Hematopoietic multipotent progenitor cell treated with erythropoietin and hydrocortisone succinate and interleukin-3 and kit ligand, for 17 days (in vitro differentiated cells): ENCODE measurements around the gene CLIC3.

ENCODE experiments used
- DNase-seq: peaks from one replicate; pipeline ENCODE4 v3.0.0-alpha.2; 2015; ENCODE audit warnings: low spot score

The CLIC3 gene

GRCh38 chr9:137000177-137000930, 4.0 kb upstream of the CLIC3 start:
- no peak for DNase-seq

GRCh38 chr9:136997830-136998234, 1.5 kb upstream of the CLIC3 start:
- no peak for DNase-seq

GRCh38 chr9:136997371-136997770, 1.0 kb upstream of the CLIC3 start:
- DNase-seq: no peak

- DNase-seq: no peak
These were observed 526 bp downstream of the CLIC3 start for GRCh38 chr9:136995772-136996311.

GRCh38 chr9:136995362-136995761, 1.0 kb downstream of the CLIC3 start:
- DNase-seq: no peak

GRCh38 chr9:136994888-136995230, 1.5 kb downstream of the CLIC3 start:
- no peak for DNase-seq

- no peak for DNase-seq
These were observed 2.0 kb downstream of the CLIC3 start for GRCh38 chr9:136994180-136994887.

- DNase-seq: no peak
These were observed 3.5 kb downstream of the CLIC3 start for GRCh38 chr9:136992819-136993369.

GRCh38 chr9:136991993-136992818, 4.2 kb downstream of the CLIC3 start, which contains the start of gene PAXX:
PAXX (plus strand) TSS chr9:136992422; CDS start chr9:136992444, 22 bp downstream.
- peak; percentile 77 for DNase-seq

- no peak for DNase-seq
These were observed 6.0 kb downstream of the CLIC3 start for GRCh38 chr9:136990242-136990911.

GRCh38 chr9:136988872-136989271, 7.5 kb downstream of the CLIC3 start:
- DNase-seq: no peak

- no peak for DNase-seq
These were observed 10.5 kb downstream of the CLIC3 start for GRCh38 chr9:136985853-136986252.

- no peak for DNase-seq
These were observed 11.3 kb downstream of the CLIC3 start for GRCh38 chr9:136985027-136985602.

- DNase-seq: no peak
These were observed 11.8 kb downstream of the CLIC3 start for GRCh38 chr9:136984464-136985026.

- no peak for DNase-seq
These were observed 12.6 kb downstream of the CLIC3 start for GRCh38 chr9:136983656-136984314.

- DNase-seq: no peak
These were observed 13.2 kb downstream of the CLIC3 start for GRCh38 chr9:136983167-136983566.

GRCh38 chr9:136982232-136983051, 13.9 kb downstream of the CLIC3 start, which contains the start of gene LCNL1:
LCNL1 (plus strand) TSS chr9:136982993; CDS start chr9:136983587, 594 bp downstream.
- no peak for DNase-seq

GRCh38 chr9:136981588-136982231, 14.7 kb downstream of the CLIC3 start:
- DNase-seq: no peak
